Measurements from ENCODE around the gene CBR4. TPM values are rescaled to one million over a fixed set of nuclear protein-coding genes. Genes with fewer than 3 reads are reported as not detected.

Gene CBR4
- 10 to 100 TPM; 14.5 to 17.1 TPM for total RNA-seq
- long read RNA-seq, transcript CBR4-201 (5 exons, 3,443 nt), result major isoform, 8 of 12 reads
- long read RNA-seq, partial matches to known transcripts, result 0 of 12 reads
- long read RNA-seq, other reads (novel, unspliced or antisense), result 3 of 12 reads

DNA sequence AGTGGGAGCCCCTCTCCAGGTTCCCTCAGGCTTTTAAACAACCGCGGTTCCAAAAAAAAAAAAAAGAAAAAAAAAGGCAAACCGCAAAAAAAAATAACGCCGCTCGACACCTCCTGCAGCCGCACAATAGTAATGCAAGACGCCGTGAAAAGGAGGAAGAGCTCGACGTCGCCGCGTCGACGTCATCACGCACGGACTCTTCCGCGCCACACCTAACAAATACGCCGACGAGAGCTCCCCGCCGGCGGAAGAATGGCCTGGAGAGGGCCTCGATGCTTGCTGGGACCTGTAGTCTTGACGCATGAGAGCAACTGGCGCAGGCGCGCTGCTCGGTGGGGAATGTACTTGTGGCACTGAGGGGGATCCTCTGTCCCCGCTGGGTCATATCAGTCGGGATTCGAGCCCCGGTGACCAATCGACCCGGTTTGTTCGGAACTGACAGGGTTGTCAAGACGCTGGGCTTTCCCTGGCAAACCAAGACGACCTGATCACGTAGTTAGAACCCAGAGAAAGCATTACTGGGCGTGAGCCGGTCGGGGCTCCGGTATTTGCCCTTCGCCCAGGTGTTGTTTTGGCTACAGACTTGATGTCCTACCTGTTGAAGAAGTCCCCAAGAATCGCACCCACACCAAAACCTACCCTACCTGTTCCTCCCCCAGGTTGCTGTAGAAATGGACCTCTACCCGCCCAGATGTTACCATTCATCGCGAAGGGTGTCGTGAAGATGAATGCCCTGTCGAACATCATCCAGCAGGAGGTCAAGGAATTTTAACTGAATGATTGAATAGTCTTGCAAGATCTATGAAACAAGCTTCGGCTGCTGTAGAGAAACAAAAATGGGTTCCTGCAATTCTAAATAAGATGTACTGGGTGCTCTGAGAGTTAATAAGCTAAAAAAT, at the start of gene CBR4:
Gene CBR4 (minus strand): TSS at position 131 of the 899 bp plus-strand sequence. CDS start 166 bp downstream, outside the sequence.
- peak; percentile 99 for ATAC-seq
- DNase-seq, result peak; percentile 99
- intact Hi-C loops (cut with DNase I), result no loop called here

DNA sequence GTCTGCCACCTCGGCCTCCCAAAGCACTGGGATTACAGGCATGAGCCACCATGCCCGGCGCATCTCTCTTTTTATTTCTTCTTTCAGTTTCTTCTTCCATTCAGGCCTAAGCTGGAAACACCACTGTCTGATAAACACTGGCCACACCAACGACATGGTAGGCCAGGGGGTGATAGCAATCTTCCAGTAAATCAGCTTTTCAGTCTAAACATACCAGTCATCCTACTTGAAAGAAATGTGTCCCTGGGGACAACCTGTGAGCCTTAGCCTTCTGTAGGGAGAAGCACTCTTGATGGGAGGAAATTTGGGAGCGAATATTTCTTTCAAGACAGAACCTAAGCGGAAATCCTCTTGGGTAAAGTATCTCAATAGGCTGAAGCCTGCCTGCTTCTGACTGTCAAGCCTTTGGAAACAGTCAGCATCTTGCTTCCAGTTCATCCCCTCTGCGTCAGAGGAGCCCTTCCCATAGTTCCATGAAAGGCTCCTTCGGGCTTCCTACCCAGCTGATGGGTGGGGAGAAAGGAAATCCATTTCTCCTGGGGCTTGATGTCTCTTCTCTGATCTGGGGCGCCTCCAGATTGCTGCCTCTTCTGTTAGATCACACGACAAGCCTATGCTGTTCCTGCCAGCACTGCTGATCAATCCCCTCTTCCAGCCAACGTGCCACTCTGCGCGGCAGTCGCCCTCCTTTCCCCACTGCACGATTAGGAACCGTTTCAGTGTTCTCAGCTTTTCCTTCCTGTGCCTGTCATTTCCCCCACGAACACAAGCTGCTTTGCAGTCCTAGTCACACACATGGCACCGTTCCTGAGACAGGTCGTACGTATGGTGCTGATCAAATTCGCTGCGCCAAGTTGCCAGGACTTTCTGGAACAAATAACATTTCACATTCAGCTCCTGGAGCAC, 49.5 kb upstream of the CBR4 start:
- DNase-seq (peak; percentile 81), ATAC-seq (peak; percentile 43 to 48)
- intact Hi-C loops (cut with DNase I), result loop anchor here in 1 of 2 donors (5.0 kb wide), 1 partner anchor 73 kb away; no protein-coding TSS in a partner anchor

DNA sequence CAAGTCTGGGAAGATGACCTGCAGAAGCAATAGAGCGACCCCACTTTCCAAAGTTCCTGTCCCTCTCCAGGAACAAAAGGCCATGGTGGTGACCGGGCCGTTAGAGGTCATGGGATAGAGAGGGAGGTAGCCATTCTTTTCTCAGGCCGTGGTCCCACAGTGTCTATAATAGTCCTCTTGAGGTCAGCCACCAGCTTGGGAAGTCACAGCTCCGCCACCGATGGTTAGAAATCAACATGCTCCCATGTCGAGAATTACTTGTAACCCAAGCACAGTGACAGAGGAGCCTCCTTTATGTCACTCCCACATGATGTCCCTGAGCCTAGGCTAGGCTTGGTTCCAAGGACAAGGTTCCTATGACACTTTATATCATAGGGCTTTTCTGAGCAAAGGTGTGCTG, 48.3 kb upstream of the CBR4 start:
- peak; percentile 6 to 32 for ATAC-seq
- intact Hi-C loops (cut with DNase I), result no loop called here
- no peak for DNase-seq

DNA sequence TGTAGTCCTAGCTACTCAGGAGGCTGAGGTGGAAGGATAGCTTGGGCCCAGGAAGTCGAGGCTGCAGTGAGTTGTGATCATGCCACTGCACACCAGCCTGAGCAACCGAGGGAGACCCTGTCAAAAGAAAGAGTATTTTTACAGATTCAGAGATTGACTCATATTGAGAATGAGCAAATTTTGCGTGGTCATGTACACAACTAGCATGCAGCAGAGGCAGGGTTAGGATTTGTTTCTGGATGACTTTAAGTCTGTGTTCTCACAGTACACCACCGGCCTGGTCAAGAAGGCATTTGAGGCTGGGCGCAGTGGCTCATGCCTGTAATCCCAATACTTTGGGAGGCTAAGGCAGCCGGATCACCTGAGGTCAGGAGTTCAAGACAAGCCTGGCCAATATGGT, 44.8 kb upstream of the CBR4 start:
- no peak for ATAC-seq
- no peak for DNase-seq
- intact Hi-C loops (cut with DNase I), result no loop called here

DNA sequence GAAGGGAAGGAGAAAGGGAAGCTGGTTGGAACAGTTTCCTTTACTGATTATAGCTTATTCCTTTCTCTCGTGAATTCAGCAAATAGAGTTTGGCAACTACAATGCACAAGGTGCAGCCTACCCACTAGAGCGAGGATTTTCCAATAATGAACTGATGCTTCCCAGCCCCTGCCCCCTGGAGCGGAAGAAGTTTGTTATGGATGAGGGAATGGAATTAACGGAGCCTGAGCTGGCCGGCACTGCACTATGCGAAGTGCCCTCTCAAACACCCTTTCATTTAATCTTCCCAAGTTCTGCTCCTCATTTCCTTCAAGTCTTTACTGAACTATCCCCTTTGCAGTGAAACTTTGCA, 42.5 kb upstream of the CBR4 start:
- intact Hi-C loops (cut with DNase I), result no loop called here
- no peak for ATAC-seq
- DNase-seq, result no peak

DNA sequence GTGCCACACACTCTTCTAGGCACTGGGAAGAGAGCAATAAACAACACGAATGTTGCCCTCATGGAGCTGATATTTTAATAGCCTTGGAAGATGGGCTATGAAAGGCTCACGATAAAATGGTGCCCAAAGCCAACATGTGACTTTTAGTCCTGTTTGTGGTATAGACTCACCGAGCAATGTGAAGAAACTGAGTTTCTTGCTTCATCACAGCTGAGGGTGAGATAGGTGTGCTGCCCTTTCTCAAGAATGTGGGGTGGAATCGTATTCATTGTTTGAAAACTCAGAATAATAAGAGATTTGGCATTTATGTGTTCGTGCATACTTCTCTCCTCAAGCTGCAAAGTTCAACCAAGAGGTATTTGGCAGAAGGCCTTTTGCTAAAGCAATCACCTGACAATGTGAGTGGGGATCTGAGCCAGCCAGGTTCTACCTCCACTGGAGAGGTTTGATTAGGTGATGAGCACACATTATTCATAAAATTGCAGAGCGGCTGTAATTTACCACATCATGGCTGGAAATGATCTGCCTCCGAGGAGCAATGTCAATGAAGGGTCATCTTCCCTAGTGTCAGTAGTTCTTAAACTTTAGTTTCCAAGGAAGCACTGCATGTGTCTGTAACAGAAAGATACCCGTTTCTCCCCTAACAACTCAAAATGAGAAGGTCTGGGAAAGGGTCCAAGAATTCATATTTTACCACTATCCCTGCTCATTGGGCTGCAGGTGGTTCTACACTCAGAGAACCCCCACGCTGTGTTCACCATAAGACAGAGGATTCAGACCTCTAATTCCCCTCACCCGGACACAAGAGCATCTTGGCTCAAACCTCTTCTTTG, 41.9 kb upstream of the CBR4 start:
- intact Hi-C loops (cut with DNase I), result no loop called here
- peak in 1 of 2 donors; percentile 69 for ATAC-seq

DNA sequence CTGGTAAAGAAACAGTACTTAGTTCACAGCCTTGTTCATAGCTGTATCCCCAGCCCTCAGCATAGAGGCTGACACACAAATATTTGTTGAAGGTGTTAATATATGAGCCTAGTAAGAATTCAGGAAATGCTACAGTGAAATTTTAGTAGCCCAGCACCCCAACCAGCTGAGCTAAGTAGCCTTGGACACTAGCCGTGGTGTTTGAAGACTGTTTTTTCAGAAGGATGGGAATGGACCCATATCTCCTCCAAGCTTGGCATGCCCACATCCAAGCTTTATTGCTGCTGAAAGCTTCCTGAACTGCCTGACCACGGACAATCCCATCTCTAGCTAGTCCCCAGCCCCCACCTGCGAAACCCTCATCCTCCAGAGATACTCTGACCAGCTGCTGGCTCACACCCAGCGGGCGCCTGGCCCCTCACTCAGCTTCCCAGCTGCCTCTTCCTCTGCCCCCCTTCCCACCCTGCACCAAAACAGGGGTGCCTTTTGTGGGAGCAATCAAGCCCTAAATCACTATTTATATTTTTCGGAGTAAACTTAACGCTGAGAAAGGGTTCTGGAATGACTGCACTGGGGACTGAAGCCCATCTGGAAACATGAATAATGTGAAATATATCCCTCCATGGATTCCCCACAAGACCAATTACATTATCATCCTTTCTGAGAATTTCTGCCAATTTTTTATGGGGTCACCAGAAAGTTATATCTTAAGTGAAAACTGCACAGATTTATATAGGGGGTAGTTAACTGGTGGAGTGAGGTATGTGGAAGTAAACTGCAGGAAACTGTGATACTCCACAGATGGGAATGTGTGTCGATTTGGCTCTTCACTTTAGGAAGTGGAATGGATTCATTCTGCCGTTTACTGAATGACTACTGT, 41.1 kb upstream of the CBR4 start:
- peak; percentile 5 to 9 for ATAC-seq

More for the DNA sequence above, 41.9 kb upstream of the CBR4 start:
- no peak for DNase-seq

DNA sequence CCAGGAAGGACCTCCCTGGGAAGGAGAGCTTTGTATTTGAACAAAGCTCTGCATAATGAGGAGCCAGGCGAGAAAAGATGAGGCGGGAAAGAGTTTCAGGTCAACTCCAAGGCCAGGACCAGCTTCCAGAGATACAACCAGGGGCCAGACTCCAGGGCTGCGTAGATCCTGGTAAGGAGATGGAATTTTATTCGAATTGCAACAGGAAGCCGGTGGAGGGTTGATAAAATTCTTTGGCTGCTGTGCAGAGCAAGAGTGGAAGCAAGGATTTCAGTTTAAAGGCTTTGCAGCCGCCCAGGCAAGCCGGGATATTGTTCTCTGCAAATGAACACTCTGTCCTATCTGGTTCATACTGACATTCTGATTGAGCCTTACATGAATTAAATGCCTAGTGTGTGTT, 40.2 kb upstream of the CBR4 start:
- intact Hi-C loops (cut with DNase I), result no loop called here
- peak; percentile 61 for DNase-seq
- peak; percentile 59 to 71 for ATAC-seq

More for the DNA sequence above, 41.1 kb upstream of the CBR4 start:
- intact Hi-C loops (cut with DNase I), result no loop called here
- DNase-seq, result no peak

DNA sequence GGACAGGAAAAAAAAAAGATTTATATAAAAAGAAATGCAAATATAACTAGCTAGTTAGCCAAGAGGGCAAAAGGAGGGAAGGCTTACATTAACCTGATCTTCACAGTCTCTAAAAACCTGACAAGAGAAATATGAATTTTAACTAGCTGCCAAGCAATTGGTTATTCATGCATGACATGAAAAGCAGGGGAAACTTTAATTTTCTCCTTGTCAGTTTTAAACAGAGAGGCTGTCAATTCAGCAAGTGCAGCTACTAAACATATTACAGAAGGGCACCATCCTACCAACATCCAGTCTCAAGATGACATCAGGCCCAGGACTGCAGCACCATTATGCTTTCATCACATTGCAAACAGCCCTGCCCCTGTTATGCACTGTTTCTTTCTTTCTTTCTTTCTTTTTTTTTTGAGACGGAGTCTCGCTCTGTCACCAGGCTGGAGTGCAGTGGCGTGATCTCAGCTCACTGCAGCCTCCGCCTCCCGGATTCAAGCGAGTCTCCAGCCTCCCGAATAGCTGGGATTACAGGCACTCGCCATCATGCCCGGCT, 38.9 kb upstream of the CBR4 start:
- ATAC-seq (no peak), DNase-seq (no peak)
- intact Hi-C loops (cut with DNase I), result no loop called here

DNA sequence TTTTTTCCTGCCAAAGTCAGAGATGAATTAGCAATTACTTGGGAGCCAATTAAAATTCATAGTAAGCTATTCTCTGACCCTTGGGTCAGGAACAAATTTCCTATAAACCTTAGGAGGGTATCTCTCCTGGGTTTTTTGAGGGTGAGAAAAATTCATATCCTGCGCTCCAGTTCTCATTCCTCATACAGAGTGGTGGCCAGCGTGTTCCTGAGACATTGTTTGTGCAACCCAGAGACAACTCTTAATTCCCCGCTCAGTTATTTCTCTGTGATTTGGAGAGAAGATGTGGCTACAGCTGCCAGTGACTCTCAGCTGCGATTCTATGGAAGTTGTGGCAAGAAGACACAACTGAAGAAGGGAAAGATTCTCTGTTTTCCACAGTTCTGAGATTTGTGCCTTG, 37.9 kb upstream of the CBR4 start:
- intact Hi-C loops (cut with DNase I), result no loop called here
- ATAC-seq, result peak in 1 of 2 donors; percentile 28
- no peak for DNase-seq

DNA sequence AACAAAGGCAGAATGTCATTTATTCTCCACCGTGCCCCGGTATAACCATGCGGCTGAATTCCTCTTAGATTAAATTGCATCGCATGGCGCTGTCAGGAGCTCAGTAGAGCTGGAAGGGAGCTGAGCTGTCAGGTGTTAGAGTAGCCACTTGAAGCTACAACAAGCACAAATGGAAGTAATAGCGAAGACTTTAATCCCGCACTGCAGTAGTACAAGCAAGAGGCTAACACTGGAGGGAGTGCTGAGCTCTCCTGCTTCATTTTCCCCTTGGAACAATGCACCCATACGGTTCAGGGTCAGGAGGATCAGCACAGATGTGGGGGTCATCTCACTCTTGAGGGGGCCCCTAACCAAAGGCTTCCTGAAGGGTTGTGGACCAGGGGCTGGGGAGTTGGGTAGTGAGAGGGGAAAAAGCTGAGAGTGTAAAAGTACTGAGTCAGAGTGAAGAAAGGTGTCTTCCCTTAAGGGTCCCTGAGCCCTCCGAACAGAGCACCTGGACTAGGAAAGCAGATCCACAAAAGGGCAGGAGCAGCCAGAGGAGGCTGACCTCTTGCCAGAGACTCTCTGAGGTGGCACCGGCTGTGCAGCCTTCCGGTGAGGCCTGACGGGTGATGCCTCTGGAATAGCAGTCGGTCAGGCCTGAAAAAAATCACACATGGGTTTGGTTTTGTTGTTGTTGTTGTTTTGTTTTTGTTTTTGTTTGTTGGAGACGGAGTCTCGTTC, 36.0 kb upstream of the CBR4 start:
- ATAC-seq, result peak in 1 of 2 donors; percentile 26
- DNase-seq, result no peak
- intact Hi-C loops (cut with DNase I), result no loop called here

DNA sequence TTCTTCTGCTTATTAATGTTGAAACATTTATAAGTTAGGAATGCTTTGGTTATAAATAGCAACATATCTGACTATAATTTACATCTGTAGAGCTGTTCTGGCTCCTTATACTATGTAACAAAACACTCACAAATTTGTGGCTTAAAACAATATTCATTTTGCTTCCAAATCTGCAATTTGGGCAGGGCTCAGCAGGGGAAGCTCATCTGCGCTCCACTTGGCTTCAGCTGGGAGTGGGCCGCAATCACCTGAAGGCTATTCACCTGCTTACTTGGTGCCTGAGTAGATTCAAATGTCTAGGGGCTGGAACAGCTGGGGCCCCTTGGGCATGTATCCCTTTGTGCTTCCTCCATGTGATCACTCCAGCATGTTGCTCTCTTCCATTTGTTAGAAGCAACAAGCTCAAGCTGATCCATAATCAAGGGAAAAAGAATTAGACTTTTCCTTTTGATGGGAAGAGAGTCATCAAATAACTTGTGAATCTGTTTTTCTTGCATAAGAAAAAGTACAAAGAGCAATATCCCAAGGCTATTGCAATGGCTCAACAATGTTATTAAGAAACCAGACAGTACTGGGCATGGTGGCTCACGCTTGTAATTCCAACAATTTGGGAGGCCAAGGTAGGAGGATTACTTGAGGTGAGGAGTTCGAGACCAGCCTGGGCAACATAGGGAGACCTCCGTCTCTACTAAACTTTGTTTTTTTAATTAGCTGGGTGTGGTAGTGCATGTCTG, 34.8 kb upstream of the CBR4 start:
- intact Hi-C loops (cut with DNase I), result no loop called here
- DNase-seq, result no peak
- ATAC-seq, result no peak

DNA sequence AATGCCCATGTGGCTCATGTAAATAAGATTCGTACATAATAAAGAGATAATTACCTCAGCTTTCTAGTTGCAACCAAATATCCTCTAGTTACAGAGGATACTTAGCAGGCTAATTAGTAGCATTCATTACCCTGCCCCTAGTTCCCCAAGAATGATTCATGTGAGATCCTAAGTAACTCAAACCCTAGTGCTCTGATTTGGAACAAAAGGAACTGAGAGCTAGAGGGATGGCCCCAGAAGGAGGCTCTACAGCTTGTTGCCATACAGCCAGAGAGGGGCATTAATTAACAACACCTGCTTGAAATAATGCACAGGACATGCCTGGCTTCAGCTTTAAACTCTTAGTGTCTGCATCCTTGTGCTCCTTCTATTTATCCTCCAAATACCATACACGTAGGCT, 32.6 kb upstream of the CBR4 start:
- DNase-seq (no peak), ATAC-seq (no peak)
- intact Hi-C loops (cut with DNase I), result no loop called here

DNA sequence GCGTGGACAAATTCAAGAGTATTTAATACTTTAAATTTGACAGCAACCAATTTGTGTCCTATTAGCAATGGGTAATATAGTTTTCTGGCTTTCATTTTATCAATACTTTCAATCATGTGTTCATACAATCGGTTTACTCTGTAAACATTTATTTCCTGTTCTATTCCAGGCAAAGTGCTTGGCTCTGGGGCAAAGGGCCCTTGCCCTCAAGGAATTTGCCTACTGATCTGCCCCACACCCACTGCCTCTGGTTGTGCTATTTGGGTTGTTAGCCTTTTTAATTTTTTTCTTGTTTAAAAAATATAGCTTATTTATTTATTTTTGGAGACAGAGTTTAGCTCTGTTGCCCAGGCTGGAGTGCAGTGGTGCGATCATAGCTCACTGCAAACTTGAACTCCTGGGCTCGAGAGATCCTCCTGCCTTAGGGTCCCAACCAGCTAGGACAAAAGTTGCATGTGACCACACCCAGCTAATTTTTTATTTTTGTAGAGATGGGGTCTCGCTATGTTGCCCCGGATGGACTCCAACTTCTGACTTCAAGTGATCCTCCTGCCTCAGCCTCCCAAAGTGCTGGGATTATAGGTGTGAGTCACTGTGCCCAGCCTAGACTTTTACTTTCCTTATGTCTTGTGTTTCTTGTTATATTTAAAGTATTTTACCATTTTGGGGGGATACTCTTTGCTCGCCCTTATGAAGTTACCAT, 30.7 kb upstream of the CBR4 start:
- no peak for ATAC-seq
- intact Hi-C loops (cut with DNase I), result no loop called here
- DNase-seq, result no peak

DNA sequence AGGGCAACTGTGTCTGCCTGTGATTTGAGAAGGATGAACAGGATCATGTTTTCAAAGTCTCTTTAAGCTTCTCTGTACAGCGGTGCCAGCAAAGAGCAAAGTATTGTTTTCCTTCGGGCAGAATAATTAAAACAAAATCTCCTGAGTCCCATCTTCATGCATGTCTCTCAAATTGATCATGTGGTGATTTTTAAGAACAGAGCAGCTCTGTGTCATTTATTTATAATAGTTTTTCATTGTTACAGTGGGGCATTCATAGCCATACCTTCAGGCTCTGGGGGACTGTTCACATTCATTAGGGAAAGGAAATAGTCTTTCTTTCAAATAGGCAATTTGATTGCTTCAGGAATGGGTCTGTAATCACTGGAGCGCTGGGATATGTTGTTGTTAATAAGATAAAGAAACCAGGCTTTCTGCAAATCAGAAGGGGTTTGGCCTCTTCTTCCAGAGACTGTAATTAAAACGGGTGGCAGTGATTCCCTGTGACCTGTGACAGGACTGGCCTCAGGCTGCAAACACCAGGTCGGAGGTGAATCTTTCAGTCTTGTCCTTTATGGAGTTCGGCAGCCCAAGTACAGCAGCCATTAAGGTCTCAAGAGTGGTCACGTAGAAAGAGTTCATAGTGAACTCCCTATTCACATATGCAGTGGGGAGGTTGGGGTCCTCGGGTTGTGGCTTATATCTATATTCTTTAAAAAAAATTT, 29.3 kb upstream of the CBR4 start:
- intact Hi-C loops (cut with DNase I), result no loop called here
- ATAC-seq (no peak), DNase-seq (no peak)
